ENCODE results near the gene OR52E5.

The OR52E5 gene

GRCh38 chr11:5937868-5938602, 45.0 kb downstream of the OR52E5 start:
- DNase-seq: no peak

GRCh38 chr11:5938603-5938965, 45.6 kb downstream of the OR52E5 start:
- no peak for DNase-seq

- no peak for DNase-seq
Observed at GRCh38 chr11:5940748-5941147, 47.7 kb downstream of the OR52E5 start.

GRCh38 chr11:5941951-5942350, 48.9 kb downstream of the OR52E5 start, which contains the start of gene OR56A3:
OR56A3 (plus strand) TSS chr11:5942251; CDS start chr11:5947347, 5,096 bp downstream.
- DNase-seq: no peak
